Measurements from ENCODE around the gene CNRIP1. TPM values are rescaled to one million over a fixed set of nuclear protein-coding genes. Genes with fewer than 3 reads are reported as not detected.
"Not testable (repeated sequence)": the region's sequence is repeated elsewhere in the genome, so short reads cannot be mapped to it uniquely, and the experiment has no call there.

The CNRIP1 gene
- total RNA-seq, 1 experiment from 2014 or later, result 20.8 TPM

DNA sequence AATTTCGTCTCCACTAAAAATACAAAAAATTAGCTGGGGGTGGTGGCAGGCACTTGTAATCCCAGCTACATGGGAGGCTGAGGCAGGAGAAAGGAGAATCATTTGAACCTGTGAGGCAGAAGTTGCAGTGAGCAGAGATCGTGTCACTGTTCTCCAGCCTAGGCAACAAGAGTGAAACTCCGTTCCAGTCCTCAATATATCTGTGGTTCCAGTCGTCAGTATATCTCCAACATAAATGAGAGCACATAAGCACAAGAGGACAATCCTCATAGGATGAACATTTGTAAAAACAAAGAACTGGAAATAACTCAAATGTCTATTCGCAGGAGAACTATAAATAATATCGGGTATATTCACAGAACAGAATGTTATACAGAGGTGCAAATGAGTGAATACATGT is 32.2 kb upstream of the CNRIP1 start:
- H3K4me3 ChIP-seq, result no peak overlapping the region
- no peaks in the 10 kb centered on the region for H3K9me3 ChIP-seq (replicated peaks)

DNA sequence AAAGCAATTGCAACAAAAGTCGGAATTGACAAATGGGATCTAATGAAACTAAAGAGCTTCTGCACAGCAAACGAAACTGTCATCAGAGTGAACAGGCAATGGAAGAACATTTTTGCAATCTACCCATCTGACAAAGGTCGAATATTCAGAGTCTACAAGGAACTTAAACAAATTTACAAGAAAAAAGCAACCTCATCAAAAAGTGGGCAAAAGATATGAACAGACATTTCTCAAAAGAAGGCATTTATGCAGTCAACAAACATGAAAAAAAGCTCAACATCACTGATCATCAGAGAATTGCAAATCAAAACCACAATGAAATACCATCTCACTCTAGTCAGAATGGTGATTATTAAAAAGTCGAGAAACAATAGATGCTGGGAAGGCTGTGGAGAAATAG is 29.3 kb upstream of the CNRIP1 start:
- H3K9me3 ChIP-seq (replicated peaks); H3K4me3 ChIP-seq; H3K27ac ChIP-seq; H3K36me3 ChIP-seq; DNase-seq; H3K27me3 ChIP-seq: not testable (repeated sequence)
- H3K4me1 ChIP-seq, result peaks cover 19% of the 10 kb centered on the region

More for the DNA sequence above, 32.2 kb upstream of the CNRIP1 start:
- Histone ChIP-seq H3K27me3 (peaks cover 3% of the 10 kb centered on the region; the same call in 1 of the 2 replicates), H3K27ac (no peak overlapping the region), H3K4me1 (no peaks in the 10 kb centered on the region), H3K36me3 (no peaks in the 10 kb centered on the region)
- no peak for DNase-seq

DNA sequence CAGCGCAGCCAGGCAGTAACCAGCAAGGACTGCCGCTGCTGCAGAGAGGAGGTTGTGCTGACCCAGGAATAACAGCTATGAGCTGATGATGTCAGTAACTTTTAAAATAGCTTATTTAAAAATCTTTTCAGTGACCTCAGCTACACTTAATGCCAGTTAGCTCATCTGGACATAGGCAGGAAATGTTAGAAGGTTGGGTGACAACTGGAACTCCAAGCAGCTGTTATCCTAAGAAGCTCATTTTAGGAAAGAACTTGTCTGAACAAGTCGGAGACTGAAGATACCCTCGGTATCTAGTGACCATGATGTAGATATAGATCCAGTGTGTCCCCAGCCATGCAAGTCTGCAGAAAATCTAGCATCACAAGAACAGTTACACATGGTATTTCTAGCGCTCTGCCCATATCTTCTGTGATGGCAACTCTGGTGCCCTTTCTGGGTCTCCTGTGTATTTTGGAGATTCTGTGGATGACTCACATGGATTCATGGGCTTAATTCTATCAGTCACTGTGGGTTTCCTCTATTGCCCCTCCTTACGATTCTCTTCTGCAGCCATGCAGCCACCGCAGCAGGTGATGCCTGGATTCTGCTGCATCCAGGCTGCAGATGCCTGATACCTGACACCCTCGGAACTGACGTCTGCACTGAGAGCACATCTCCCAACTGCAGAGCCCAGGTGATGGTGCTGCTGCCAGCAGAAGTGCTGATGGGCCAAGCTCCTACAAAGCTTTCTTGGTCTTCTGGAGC is 25.6 kb upstream of the CNRIP1 start:
- peak overlapping the region; percentile 58 for H3K27ac ChIP-seq
- peak; percentile 71 to 89 for DNase-seq

DNA sequence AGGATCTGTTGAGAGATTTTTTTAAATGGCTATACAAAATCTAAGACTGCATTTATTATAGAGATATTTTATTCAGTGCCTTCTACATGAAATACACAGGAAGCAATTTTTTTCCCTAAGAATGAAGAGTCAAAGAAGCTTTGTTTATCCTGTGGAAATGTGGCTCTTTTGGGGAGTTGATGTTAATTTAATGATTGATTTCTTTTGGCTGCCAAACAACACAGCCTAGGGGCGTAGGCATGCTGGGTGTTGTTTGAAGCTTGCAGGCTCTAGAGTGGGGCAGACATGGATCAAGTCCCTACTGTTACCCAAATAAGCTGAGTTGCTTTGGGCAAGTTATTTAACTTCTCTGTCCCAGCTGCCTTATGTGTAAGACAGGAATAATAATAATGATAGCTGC is 24.3 kb upstream of the CNRIP1 start:
- Histone ChIP-seq H3K4me1 (peaks cover 21% of the 10 kb centered on the region), H3K36me3 (no peaks in the 10 kb centered on the region), H3K9me3 (replicated peaks) (no peaks in the 10 kb centered on the region), H3K4me3 (no peak overlapping the region), H3K27me3 (no peaks in the 10 kb centered on the region), H3K27ac (no peak overlapping the region)
- peak in 1 of 2 experiments; percentile 25 for DNase-seq

More for the DNA sequence above, 25.6 kb upstream of the CNRIP1 start:
- Histone ChIP-seq H3K9me3 (replicated peaks) (no peaks in the 10 kb centered on the region), H3K4me1 (peaks cover 21% of the 10 kb centered on the region), H3K4me3 (no peak overlapping the region; the same call in 1 of the 2 replicates), H3K36me3 (no peaks in the 10 kb centered on the region), H3K27me3 (no peaks in the 10 kb centered on the region)

DNA sequence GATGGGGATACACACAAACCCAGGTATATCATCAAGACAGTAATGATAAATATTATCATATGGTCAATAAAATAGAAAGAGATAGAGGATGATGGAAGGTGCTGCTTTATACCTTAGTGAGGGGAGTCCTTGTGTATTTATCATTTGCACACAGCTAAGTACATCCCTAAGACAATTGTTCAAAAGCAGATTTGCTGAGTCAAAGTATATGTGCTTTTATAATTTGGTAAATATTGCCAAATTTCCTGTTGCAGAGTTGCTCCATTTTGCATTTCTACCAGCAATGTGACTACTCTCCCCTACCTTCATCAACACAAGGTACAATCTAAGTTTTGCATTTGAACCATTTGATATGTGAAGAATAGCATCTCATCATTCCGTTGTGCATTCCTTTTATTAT is 22.7 kb upstream of the CNRIP1 start:
- H3K4me1 ChIP-seq, result peaks cover 21% of the 10 kb centered on the region
- no peaks in the 10 kb centered on the region for H3K36me3 ChIP-seq
- no peak overlapping the region for H3K4me3 ChIP-seq
- no peaks in the 10 kb centered on the region for H3K27me3 ChIP-seq
- no peaks in the 10 kb centered on the region for H3K9me3 ChIP-seq (replicated peaks)
- H3K27ac ChIP-seq, result no peak overlapping the region
- DNase-seq, result no peak

DNA sequence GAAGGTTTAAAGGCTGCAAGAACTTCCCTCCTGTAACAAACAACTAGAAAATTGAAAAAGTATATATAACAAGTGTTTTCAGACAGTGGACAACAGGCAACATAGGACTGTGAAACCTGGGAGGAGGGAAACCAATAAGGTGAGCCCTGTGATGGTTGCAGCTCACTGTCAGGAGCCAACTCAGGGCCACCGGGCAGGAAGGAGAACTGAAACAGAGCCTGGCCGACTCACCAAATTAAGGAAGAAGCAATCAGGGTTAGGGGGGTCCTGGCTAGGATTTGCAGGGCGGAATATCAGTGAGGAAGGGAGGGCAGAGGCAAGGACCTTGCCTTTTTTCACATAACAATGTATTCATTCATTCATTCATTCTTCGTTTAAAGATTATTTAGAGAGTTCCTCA is 21.8 kb upstream of the CNRIP1 start:
- Histone ChIP-seq H3K27me3 (no peaks in the 10 kb centered on the region), H3K4me3 (no peak overlapping the region), H3K36me3 (no peaks in the 10 kb centered on the region), H3K9me3 (replicated peaks) (peaks cover 3% of the 10 kb centered on the region; the same call in 1 of the 2 replicates), H3K4me1 (peaks cover 21% of the 10 kb centered on the region), H3K27ac (no peak overlapping the region)
- no peak for DNase-seq

DNA sequence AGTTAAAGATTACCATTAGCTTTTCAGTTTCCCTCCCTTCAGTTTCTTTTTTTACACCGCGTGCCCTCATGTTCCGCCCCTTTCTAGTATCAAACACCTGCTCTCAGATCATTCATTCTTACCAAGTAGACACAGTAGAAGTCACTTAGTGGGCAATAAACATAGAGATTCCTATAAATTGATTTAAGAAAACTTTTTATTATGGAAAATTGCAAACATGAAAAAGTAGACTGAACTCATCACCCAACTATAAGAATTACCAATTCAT is 21.2 kb upstream of the CNRIP1 start:
- H3K36me3 ChIP-seq, result no peaks in the 10 kb centered on the region
- H3K9me3 ChIP-seq (replicated peaks), result peaks cover 3% of the 10 kb centered on the region; the same call in 1 of the 2 replicates
- no peak for DNase-seq
- H3K4me3 ChIP-seq, result no peak overlapping the region
- no peaks in the 10 kb centered on the region for H3K27me3 ChIP-seq
- H3K27ac ChIP-seq, result no peak overlapping the region
- peaks cover 17% of the 10 kb centered on the region for H3K4me1 ChIP-seq

DNA sequence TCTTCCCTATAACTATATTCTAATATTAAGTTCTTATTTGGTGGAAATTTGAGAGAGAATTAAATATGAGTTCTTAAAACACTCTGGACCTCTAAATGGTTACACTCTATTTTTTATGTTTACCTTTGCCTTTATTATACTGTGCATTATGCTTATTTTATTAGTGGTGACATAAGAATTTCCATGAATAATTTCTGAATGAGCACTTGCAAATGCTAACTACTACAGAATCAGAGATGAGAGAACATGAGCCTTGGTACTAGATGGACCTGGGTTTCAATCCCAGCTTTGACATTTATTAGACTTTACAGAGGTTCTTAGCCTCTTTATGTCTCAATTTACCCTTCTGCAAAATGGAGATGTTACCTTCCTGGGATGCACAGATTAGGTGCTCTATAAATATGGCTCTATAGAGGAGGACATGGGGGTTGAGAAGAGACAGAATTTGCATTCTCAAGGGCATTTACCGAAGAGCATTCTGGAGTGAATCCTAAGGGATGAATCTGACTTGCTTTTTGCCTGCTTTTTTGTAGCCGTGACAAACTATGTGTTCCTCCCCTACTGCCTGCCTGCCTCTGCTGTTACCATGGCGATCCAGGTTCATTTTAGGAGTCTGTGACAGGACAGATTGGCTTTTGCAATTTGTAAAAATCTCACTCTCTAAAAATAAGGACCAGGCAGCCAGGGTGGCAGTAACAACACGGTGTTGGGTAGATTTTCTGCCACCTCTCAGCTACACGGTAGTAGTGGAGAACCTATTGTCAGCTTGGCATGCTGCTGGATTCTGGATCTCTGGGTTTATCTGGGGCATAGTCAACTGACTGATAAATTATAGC is 20.7 kb upstream of the CNRIP1 start:
- peaks cover 3% of the 10 kb centered on the region; the same call in 1 of the 2 replicates for H3K9me3 ChIP-seq (replicated peaks)
- no peaks in the 10 kb centered on the region for H3K27me3 ChIP-seq
- no peak overlapping the region for H3K4me3 ChIP-seq
- H3K36me3 ChIP-seq, result no peaks in the 10 kb centered on the region
- no peak for DNase-seq
- H3K27ac ChIP-seq, result no peak overlapping the region
- H3K4me1 ChIP-seq, result peaks cover 11% of the 10 kb centered on the region

DNA sequence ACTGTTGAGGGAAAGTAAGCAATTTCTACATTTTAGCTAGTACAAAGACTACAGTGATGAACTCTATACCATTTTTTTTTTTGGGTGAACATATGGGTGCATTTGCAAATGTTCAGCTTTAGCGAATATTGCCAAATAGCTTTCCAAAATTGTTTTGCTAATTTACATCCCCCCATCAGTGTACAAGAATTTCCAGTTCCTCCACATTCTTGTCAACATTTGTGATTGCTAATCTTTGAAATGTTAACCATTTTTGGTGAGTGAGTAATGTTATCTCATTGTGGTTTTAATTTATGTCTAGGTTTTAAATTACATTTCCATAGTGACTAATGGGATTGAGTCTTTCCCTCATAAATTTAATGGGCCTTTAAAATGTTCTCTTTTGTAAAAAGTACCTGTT is 16.4 kb upstream of the CNRIP1 start:
- H3K4me1 ChIP-seq, result no peaks in the 10 kb centered on the region
- H3K36me3 ChIP-seq, result no peaks in the 10 kb centered on the region
- 0 out of 2 replicates have a peak, but pooled peaks cover 3% of the 10 kb centered on the region for H3K27me3 ChIP-seq
- peaks cover 3% of the 10 kb centered on the region; the same call in 1 of the 2 replicates for H3K9me3 ChIP-seq (replicated peaks)
- H3K27ac ChIP-seq, result no peak overlapping the region
- no peak overlapping the region for H3K4me3 ChIP-seq
- no peak for DNase-seq

DNA sequence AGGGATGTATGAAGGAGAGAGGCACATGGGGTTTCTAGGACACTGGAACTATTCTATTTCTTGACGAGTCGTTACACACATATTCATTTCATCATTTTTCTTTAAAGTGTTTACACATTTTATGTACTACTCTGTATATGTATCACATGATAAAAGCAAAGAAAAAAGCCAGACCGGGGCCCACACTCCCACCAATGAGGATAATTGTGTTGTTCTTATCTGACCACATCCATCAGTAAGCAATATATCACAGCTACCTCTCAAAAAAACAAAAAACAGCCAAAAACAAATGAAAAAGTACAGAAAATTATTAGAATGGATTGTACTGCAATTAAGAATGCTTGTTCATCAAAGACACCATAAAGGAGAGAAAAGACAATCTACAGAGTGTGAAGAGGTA is 14.2 kb upstream of the CNRIP1 start:
- H3K9me3 ChIP-seq (replicated peaks), result peaks cover 3% of the 10 kb centered on the region; the same call in 1 of the 2 replicates
- 0 out of 2 replicates have a peak, but pooled peaks cover 3% of the 10 kb centered on the region for H3K27me3 ChIP-seq
- no peak for DNase-seq
- no peak overlapping the region for H3K27ac ChIP-seq
- H3K36me3 ChIP-seq, result no peaks in the 10 kb centered on the region
- no peaks in the 10 kb centered on the region for H3K4me1 ChIP-seq
- no peak overlapping the region for H3K4me3 ChIP-seq

DNA sequence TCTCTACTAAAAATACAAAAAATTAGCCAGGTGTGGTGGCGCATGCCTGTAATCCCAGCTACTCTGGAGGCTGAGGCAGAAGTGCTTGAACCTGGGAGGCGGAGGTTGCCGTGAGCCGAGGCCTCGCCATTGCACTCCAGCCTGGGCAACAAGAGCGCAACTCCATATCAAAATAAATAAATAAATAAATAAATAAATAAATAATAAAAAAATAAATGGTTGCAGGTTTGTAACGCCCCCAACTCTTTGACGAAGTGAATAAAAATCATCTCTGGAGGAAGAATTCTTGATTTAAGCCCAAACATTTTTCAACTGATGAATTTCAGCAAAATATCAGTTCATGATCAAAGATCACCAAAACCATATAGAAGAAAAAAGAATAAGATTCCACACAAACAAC is 13.3 kb upstream of the CNRIP1 start:
- Histone ChIP-seq H3K36me3 (no peaks in the 10 kb centered on the region), H3K4me1 (0 out of 2 replicates have a peak, but pooled peaks cover 2% of the 10 kb centered on the region), H3K27me3 (0 out of 2 replicates have a peak, but pooled peaks cover 3% of the 10 kb centered on the region), H3K27ac (no peak overlapping the region), H3K9me3 (replicated peaks) (peaks cover 3% of the 10 kb centered on the region; the same call in 1 of the 2 replicates), H3K4me3 (no peak overlapping the region)
- no peak for DNase-seq

DNA sequence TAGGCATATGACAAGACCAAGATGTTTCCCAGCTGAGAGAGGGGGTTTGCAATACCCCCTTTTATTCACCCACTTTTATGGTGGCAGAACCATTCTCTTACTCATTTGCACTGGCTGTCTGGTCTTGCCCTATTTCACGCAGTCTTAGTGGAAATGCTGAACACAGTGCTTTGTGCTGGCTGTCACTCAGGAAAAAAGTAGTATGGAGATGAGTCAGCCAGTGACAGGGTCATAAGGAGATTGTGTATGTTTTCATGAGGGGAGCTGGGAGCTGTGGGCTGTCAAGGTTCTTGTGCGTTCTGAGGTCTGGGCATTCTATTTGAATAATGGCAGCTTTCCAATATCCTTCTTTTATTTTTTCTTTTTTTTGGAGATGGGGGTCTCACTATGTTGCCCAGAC is 10.9 kb upstream of the CNRIP1 start:
- Histone ChIP-seq H3K4me3 (no peak overlapping the region), H3K4me1 (0 out of 2 replicates have a peak, but pooled peaks cover 2% of the 10 kb centered on the region)
- DNase-seq, result no peak

DNA sequence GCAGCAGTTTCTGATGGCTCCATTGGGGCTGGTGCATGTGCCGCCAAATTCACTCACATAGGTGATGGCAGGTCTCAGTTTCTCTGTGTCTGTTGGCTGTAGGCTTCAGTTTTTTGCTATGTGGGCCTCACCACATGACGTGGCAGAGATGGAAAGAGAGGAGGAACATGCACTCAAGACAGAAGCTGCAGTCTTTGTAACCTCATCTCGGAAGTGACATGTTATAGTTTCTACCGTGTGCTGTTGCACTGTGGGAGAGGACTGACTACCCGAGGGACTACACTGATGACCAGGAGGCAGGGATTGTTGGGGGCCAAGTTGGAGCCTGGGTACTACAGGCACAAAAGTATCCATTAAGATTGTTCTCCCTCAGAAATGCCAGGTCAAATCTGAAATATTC is 9.2 kb upstream of the CNRIP1 start:
- Histone ChIP-seq H3K27ac (no peak overlapping the region), H3K36me3 (no peaks in the 10 kb centered on the region), H3K4me1 (0 out of 2 replicates have a peak, but pooled peaks cover 2% of the 10 kb centered on the region), H3K4me3 (no peak overlapping the region), H3K27me3 (0 out of 2 replicates have a peak, but pooled peaks cover 1% of the 10 kb centered on the region), H3K9me3 (replicated peaks) (no peaks in the 10 kb centered on the region; the same call in 1 of the 2 replicates)
- no peak for DNase-seq

More for the DNA sequence above, 10.9 kb upstream of the CNRIP1 start:
- no peak overlapping the region for H3K27ac ChIP-seq
- H3K27me3 ChIP-seq, result 0 out of 2 replicates have a peak, but pooled peaks cover 3% of the 10 kb centered on the region
- no peaks in the 10 kb centered on the region for H3K36me3 ChIP-seq
- H3K9me3 ChIP-seq (replicated peaks), result no peaks in the 10 kb centered on the region; the same call in 1 of the 2 replicates

DNA sequence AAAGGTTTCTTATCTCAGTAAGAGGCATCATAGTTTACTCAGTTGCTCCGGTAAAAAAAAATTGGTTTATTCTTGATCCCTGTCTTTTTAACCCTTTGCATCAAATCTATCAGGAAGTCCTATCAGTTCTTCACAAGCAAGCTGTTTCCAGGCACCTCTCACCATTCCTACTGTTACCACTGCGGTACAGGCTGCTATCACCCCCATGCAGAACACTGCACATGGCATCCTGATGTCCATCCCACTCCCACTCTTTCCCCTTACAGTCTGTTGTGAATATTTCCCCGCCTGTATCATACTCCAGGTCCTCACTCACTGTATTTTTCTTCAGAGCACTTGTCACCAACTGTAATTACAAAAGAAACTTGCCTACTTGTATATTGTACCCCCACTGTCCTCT is 5.3 kb upstream of the CNRIP1 start:
- H3K4me1 ChIP-seq, result peaks cover 8% of the 10 kb centered on the region; the same call in 1 of the 2 replicates
- H3K27me3 ChIP-seq, result no peaks in the 10 kb centered on the region
- H3K36me3 ChIP-seq, result no peaks in the 10 kb centered on the region
- DNase-seq, result no peak
- no peaks in the 10 kb centered on the region; the same call in 1 of the 2 replicates for H3K9me3 ChIP-seq (replicated peaks)
- H3K27ac ChIP-seq, result no peak overlapping the region
- no peak overlapping the region for H3K4me3 ChIP-seq

DNA sequence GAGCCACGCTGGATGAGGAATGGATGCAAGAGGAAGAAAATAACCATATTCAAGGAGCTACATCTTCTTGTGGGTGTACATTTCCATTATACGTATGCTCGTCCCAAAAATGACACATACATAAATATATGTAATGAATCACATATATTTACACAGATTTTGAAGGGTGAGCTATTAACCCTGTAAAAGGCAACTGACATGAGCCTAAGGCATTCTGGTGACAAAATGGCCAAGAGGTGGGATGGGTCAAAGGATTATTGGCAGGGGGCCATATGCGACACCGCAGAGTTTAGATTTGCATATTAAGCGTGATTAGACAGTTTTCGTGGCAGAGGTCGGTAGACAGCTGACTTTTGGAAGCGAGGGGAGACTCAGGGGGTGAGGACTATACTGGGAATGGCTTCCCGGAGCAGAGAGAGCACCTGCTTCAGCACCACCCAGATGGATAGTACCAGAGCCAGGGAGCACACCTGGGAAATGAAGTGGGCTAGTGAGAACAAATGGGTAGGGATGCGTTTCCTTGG is 431 bp upstream of the CNRIP1 start:
- DNase-seq, result peak; percentile 65 to 74
- H3K4me1 ChIP-seq, result peaks cover 5% of the 10 kb centered on the region; the same call in 1 of the 2 replicates
- H3K9me3 ChIP-seq (replicated peaks), result no peaks in the 10 kb centered on the region
- H3K27me3 ChIP-seq, result no peaks in the 10 kb centered on the region
- H3K27ac ChIP-seq, result peak overlapping the region; percentile 85
- peak overlapping the region; percentile 76 for H3K4me3 ChIP-seq
- peaks cover 3% of the 10 kb centered on the region for H3K36me3 ChIP-seq
